NCI-H187 treated with DMSO at 0.1 percent for 48 hours (cell line): ENCODE data around the gene RNASE8.

Experiments
- DNase-seq: peaks from one replicate; lab custom pipeline; 2025; lab: John Stamatoyannopoulos, UW

The RNASE8 gene

DNA sequence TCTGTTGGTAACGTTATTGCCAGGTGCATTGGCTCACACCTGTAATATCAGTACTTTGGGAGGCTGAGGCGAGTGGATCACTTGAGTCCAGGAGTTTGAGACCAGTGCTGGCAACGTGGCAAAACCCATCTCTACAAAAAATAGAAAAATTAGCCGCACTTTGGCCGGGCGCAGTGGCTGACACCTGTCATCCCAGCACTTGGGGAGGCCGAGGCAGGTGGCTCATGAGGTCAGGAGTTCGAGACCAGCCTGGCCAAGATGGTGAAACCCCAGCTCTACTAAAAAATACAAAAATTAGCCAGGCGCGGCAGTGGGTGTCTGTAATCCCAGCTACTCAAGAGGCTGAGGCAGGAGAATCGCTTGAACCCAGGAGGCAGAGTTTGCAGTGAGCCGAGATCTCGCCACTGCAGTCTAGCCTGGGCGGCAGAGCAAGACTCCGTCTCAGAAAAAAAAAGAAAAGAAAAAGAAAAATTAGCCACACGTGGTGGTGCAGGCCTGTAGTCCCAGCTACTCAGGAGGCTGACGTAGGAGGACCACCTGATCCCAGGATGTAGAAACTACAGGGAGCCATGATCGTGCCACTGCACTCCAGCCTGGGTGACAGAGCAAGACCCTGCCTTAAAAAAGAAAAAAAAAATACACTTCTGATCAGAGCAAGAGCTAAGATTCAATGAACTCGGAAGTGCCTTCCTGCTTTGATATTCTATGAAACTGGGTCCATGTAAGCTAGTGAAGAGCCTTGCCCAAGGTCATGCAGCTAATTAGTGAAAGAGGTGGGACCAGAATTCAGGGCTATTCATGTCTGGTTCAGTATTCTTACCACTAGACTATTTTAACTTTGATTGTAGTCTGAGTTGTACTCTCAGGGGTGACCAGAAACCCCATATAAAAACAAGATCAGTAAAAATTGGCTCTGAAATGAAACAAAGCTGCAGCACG is 4.2 kb upstream of the RNASE8 start:
- DNase-seq = no peak

DNA sequence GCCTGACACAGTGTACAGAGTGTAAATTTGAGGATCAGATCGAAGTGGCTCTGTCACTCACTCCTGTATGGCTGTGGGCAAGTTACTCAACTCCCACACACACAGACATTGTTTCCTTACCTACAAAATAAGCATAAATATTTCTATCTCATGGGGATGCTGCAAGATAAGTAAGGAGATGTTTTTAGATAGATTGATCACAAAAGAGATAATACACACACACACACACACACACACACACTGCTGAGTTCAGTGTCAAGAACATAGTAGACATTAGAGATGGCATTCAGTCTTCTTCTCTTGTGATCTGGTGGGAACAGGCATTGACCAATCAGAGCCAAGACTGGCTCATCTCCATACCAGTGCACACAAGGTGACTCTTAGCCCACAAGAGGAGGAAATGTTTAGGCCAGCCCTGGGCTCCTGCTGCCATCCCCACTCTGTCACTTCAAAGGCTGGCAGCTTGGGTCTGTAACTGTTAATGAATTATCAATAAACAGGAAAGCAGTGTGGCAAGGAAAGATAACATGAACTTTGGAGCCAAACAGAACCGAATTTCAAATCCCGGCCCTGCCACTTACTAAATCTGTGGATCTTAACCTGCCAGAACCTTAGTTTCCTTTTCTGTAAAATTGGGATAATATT is 3.4 kb upstream of the RNASE8 start:
- DNase-seq = no peak

DNA sequence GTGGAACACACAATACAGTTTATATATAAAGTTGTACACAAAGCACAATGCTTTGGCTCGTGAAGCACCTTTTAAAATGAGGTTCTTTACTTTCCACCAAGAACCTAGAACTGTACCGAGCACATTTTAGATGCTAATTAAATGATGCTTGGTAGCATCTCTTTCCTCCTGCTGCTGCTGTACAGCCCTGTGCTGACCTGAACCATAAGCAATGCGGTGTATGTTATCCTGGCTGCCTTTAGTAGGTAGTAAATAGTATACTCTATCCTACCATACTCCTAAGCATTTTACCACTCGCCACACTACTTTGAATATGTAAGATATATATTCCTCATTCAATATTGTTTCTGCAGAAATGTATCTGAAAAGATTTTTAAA is 2.9 kb upstream of the RNASE8 start:
- DNase-seq = no peak

DNA sequence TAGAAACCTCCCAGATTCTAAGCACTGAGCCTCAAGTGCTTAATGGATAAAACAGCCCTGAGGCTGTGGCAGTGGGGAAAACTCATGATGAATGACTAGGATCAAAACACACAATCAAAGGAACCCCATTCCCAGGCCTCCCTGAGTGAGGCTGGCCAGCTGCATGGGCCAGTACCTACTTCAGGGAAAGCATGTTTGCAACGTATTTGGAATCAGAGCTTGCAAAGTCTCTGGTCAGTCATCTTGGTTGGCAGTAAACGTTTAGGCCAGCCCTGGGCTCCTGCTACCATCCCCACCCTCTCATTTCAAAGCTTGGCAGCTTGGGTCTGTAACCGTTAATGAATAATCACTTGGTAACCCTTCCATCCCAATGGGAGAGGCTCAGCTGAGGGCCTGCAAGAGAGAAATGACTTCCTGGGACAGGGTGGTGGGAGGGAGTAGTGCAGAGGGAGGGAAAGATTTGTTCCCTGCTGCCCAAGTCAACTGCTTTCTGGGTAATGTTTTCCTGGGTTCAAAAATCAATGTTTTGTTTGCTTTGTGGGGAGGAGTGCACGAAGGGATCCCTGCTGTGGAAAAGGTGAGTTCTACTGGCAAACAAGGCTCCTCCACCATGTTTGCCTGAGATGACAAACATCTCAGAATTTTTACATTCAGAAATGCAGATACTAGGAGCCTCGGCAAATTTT is 2.0 kb upstream of the RNASE8 start:
- no peak for DNase-seq

DNA sequence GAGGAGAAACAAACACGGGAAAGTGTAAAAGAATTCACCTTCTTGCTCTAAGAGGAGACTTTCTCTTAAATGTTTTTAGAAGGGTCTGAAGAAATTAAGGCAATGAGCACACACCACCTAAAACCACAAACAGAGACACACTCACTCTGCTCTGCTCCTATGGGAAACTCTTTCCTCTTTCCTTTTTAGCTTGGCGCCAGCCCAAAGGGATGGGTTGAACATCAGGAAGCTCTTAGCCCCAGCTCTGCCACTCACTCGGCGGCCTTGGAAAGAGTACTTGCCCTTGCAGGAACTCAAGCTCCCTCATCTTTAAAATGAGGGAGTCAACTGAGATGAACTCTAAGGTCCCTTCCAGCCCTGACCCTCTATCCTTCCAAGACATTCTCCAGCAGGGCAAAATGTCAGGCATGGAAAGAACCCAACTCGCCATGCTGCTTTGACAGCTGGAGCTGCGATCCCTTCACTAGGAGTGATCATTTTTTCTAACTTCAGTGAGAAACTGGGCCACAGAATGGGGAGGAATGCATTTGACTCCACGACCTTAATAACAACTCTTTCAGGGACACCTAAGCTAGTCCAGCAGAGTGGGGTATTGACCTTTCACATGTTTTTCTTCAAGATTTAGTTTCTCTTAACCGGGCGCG is 980 bp upstream of the RNASE8 start:
- DNase-seq = no peak

DNA sequence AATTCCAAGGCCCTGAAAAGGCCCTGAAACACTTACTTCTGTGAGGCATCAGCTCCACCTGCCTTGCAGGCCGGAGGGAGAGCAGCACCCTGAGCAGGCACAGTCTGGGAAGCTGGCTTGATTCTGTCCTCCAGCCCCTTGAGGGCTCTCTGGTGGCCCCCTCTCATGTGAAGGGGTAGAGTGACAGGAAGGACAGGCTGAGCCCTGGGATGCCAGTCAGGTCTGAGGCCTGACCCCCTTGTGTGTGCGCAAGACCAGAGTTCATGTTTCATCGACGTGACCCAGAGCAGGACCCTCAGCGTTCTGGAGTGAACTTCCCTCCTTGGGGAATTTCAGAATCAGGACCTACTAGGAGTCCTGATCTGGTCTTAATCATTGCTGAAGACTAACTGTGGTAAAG is 1.3 kb downstream of the RNASE8 start:
- no peak for DNase-seq

DNA sequence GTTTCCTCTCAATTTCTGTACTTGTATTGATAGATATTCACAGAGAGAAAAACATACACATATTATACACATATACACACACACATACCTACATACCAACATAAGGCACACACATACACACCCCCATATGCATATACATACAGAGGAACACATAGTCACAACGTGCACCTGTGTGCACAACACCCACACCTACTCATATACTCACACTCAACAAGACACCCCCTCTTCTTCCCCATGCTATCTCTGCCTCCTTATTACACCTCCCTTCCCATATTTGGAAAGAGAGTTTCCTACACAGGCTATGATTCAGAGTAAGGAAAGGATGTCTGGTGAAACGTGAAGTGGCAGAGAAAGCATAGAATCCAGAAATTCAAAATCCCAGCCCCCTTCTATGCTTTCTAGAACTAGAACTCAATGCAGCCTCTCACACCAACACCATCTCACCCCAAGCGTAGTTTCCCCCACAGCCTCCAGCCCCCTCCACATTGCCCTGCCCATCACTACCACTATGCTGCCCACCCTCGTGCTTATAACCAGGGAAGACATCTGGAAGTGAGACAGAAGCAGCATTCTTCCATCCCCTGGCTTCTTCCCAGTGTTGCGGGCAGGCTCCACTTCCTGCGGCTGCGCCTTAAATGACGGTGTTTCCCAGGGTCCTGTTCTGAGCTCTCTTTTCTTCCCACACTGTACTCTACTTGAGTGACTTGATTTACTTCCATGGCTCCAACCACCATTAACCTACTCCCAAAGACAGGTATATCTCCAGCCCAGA is 2.4 kb downstream of the RNASE8 start:
- no peak for DNase-seq

DNA sequence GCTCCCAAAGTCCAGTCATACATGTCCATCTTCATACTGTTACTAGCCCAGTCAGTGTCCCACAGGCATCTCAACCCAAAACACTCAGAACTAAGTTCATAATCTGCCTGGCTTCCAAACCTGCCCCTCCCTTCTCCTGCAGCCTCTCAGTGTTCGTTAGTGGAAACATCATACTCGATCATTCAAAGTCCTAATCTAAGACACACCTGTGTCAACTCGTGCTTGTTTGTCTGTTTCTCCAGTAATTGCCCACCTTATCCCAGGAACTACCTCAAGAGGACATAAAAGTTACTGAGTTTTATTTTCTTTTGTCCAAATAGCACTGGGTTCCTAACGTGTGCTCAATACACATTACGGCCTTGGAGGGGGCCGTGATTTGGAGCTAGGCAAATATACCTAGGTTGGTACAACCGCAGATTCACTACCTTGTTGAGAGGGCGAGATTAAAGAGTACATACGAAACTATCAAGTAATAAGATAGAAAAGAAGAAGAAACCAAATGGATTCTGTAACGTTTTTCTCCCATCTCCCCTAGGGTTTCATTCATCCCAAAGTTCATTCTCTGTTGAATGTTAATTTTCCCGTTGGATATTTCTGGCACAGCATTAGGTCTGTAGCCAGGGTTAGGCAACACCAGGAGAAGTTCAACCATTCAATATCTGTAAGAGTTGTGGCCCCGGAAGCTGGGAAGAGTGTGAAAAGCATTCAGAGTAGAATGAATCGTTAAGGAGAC is 3.2 kb downstream of the RNASE8 start:
- no peak for DNase-seq

DNA sequence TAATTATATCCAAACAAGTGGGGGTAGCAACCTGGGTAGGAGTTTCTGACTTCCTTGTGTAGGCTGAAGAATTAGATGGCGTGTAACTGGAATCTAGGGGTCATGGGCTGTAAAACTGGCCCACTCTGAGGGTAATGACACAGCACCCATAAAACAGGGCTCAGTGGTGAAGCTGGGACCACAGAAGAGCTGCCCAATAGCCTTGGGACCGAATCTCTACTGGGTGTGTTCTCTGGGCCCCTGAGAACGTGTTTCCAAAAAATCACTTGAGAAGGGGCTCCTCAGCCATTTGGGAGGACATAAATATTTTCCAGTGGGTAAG is 3.7 kb downstream of the RNASE8 start:
- no peak for DNase-seq

DNA sequence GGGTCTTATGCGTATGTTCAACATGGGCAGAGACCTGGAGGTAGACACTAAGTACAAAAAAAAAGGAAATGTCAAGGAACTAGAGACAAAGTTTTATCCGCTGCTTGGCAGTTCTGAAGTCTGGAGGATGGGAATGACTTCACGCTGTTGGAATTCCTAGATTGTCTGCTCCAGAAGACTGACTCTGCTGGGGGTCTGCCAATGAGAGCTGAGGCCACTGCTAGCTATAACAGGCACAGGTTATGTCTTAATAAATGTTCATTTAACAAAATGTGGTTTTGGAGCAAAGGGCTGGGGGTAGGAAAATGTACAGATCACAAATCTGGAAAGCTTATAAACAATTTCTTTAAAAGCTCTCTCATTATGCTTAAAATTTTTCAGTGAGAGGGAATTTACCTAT is 5.9 kb downstream of the RNASE8 start:
- no peak for DNase-seq

DNA sequence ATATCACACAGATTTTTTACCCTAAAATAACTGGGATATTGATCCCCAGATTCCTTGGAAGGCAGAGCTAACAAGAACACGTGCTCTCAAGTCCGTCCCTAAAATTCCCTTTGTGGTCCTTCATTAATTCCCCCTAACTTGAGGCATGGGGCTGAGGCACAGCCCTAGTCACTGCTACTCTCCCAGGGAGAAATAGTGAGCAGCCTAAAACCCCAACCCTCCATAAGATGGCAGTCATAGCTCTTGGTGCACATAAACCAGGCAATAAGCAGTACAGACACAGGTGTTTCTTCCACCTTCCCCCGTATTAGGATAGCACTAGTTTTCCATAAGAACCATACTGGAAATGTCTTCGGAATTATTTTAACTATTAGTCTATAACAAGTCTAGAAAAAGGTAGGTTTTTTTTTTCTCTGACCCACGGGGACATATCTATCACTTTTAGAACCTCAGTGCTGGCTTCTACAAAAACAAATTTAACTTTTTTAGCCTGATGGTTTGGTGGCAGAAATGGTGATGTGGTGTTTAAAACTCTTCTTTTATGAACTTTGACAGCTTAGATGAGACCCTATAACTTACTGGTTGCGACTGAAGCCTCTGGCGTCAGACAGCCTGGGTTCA is 9.4 kb downstream of the RNASE8 start:
- no peak for DNase-seq

DNA sequence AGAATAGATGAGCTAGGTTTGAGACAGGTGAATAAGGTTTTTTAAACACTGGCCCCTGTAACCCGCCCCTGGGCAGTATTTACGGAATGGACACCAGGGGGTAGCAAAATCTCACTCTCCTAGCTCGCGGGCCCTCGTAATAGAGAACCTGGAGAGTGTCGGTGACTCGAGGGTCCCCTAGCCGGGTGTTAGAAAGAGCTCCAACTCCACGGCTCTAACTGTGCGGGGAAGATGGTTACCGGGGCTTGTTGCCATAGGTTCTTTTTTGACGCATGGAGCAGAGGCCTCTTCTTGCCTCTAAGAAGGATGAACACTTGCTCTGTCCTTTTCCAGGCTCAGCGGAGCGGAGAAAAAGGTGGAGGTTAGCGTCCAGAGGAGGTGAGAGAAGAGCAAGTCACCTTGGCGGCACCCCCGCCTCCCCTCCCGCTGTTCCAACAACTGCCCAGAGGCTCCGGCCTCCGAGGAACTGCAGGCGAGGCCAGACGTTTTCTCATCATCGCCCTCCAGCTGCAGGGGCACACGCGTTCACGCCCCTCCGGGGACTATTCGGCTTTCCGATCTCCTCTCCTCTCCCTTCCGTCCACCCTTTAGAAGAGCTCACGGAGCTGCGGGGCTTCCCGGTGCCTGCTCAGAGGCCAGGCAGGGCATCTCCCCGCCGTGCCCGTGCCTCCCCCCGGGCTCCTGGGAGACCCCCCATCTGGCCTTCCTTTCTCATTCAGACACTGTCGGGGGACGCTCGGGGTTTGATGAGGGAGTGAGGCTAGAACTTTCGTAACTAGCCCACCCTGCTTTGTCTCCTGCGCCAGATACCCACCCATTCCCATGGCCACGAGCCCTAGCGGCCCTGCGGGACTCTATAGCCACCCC is 11.1 kb downstream of the RNASE8 start:
- DNase-seq = no peak

DNA sequence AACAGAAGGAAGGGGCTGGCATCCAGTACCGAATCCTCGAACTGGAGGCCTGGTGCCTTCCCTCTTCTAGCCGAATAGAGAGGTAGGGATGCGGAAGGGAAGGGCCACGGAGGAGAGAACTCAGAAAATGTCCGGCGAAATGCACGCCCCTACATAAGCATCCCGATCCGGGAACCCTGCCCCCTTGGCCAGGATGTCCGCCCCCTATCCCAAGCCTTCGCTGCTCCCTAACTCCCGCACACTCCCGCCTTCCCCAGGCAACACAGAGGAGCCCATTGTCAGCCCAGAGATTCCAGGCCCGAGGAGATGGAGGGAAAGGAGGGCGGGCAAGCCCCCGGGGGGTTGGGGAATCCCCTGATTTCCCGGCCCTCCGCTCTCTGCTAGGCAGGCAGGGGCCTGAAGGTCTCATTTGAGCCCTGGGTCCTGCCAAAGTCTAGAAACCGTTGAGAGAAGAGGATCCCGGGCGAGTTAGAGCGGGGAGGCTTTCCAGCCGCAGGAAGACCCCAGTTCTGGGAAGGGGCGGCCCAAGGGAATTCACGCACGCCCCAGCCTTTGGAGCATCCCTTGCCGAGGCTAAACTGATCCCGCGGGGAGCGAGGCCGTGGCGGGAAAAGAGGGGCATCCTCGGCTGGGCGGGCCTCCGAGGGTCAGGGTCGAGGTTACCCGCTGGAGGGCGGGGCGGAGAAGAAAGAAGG is 11.9 kb downstream of the RNASE8 start:
- no peak for DNase-seq

DNA sequence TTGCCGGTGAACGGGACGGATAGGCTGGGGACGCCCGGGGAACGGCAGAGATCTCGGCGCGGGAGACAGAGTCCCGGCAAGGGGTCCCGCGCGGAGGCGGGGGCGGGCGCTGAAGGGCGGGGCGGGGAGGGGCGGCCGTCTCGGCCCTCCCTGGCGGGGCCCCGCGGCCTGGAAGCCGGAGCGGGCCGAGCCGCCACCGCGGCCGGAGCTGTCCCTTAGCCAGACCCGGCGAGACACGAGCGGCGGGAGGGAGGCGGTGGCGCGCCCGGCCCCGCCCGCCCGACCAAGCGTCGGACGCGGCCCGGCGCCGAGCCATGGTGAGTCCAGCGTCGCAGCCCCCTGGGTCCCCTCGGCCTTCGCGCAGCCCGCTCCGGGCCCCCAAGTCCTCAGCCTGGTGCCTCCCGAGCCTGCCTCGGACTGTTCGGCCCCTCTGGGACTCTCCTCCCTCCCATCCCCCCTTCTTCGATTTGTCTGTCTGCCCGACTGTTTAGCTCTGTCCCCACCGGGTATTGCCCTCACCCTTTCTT is 12.5 kb downstream of the RNASE8 start, which contains the start of gene ARHGEF40:
Gene ARHGEF40 (plus strand): TSS at position 222 of the 527 bp plus-strand sequence. CDS start 93 bp downstream, at position 315.
- DNase-seq = no peak

DNA sequence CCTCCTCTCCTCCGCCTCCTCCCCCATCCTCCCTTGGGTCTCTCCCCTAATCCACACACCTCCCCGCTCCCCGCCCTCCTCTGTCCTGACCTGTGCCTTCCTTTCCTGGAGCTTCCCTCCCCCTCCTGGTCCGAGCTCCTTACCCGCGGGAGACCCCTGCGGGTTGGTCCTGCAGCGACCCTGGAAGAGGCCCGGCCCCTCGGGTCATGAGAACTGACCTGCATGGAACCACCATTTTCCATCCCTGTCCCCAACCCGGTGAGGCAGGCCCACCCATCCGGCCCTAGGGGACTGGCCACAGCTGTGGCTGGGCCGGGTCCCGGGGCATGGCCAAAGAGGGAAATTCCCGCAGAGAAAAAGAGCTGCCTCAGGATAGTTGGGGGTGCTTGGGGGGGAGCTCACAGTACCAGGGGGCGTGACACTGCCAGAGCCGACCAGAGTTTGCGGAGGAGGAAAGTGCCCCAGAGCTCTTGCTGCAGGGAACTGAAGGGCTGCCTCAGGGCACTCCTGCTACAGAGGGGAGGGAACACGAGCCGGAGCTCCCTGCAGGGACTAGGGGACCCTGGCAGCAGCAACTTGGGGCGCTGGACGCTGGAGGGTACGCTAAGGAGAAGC is 13.1 kb downstream of the RNASE8 start:
- no peak for DNase-seq

DNA sequence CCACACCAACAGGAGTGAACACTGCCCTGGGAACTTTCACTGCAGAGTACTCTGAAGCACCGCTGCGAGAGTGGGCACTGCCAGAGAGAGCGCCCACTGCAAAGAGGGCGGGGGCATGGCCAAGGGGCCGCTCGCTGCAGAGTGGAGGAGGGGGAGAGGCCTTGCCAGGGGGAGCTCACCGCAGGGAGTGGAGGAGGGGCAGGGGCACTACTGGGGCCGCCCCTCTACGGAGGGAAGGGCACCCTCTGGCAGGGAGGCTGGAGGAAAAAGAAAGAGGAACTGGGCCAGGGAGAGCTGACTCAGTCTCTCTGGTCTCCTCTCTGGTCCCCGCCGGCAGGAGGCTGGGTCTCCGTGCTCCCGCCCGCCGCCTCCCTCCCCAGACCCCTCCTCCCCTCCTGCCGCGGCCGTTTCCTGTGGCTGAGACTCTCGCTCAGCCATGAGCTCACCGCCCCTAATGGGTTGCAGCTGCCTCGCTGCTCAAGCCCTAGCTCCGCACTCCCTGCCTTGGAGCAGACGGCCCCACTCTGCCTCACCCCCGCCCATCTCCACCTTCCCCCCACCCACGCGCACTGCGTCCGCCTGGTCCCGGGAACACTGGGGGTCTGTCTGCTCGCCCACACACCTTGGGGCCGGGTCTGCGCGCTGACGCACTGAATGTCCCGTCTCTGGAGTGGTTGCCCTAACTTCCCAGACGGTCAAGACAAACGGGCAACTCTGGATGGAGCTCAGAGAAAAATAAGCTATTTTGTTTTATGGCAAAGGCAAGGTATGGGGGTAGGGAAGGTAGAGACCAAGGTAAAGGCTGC is 13.8 kb downstream of the RNASE8 start:
- no peak for DNase-seq

DNA sequence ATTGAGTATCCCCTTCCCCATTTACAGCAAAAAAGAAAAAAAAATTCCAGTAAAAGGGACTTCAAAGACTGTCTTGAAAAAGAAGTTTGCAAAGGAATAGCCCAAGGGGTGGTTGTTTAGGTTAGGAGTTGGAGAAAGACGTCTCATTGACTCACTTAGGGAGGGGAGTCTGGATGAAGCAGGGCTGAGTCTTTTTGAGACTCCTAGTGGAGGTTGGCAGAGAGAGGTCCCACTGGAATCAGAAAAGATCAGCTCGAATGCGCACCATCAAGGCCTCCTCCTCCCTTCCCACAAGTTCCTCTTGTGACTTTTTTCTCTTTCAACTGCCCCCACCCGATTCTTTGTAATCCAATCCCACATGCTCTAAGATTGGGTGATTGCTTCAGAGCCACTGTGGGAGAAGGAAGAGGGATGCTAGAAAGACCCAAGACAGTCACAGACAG is 14.4 kb downstream of the RNASE8 start:
- DNase-seq = no peak
